Activated T-cell treated with anti-CD3 and anti-CD28 coated beads, Interleukin-2, amount 50 U/mL, for 4 hours (primary cell): ENCODE results near the gene CNPPD1. TPM values are rescaled to one million over a fixed set of nuclear protein-coding genes. Genes with fewer than 3 reads are reported as not detected.

Source experiments
- ATAC-seq, 2 donors: fragments of 200-7000 bp; cut with Tn5 transposase; one replicate each; pipeline ENCODE4 v1.10.0; 2021
- DNase-seq: peaks from one replicate; pipeline ENCODE4 v3.0.0-alpha.2; 2020
- H3K27me3 Mint-ChIP-seq: one replicate; pipeline ENCODE4 v1.8.0; 2021; ENCODE audit warnings: low read depth, mixed read lengths
- H3K36me3 Mint-ChIP-seq: one replicate; pipeline ENCODE4 v1.8.0; 2022; ENCODE audit warnings: mixed read lengths; ENCODE audit not compliant: insufficient read depth
- H3K4me1 Mint-ChIP-seq: one replicate; pipeline ENCODE4 v1.8.0; 2021; ENCODE audit warnings: low read depth, mixed read lengths
- H3K4me3 Mint-ChIP-seq: one replicate; pipeline ENCODE4 v1.8.0; 2021; ENCODE audit warnings: mild to moderate bottlenecking, moderate library complexity, mixed read lengths
- H3K9me3 Mint-ChIP-seq: one replicate; pipeline ENCODE4 v1.8.0; 2021; ENCODE audit warnings: mixed read lengths
- total RNA-seq, 3 donors: library from RNA; stranded (reverse); gene quantifications; one replicate each; pipeline ENCODE4 v1.2.1, GENCODE V29; 2021

CNPPD1 gene
- total RNA-seq, 3 donors from 2014 or later, result 66.8 to 78.9 (median 72.7) TPM

DNA sequence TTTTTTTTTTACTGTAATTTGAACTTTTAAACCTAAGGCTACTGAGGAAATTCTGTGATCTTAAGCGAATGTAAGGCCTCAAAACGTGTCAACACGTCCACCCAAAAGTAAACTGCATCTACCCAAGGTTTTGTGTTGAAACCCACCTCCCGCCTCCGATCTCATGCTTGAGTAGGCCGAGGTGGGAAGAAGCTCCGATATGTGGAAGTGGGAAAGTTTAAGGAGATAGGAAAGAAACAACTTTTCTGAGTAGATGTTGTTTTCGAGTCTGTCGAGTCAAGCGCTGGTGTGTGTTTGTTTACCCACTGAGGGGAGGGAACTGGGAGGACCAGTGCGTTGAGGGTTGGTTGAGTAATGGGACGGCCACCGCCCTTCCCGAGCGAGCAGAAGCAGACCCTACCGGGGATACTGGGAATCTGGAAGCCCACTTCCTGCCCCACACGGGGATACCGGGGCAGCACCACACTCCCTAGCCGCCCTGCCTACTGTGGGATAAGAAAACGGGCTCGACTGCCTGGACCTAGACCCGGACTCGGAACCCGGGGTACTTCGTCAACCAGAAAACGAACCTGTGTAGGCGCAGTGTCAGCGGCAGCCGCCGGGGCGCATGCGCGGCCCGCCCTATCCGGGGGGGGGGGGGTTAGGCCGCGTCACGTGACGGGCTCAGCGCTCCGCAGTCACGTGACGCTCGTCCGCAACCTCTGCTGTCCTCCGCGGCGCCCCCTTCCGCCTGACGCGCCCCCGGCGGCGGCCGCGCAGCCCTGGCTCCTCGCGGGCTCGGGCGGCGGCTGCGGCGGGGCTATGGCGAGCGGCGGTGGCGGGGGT, 1.0 kb upstream of the CNPPD1 start, which contains the start of gene RETREG2:
TSS of gene RETREG2 (plus strand) at position 724 of the 825 bp plus-strand sequence. CDS start at position 802, 78 bp downstream.
- H3K27me3 Mint-ChIP-seq, result no peaks in the 10 kb centered on the region
- DNase-seq (peak; percentile 69), ATAC-seq (peak; percentile 53 to 56)
- H3K4me1 Mint-ChIP-seq, result peaks cover 63% of the 10 kb centered on the region
- H3K36me3 Mint-ChIP-seq, result peaks cover 28% of the 10 kb centered on the region
- peak within 1 kb of the TSS; percentile 89 for H3K4me3 Mint-ChIP-seq
- H3K9me3 Mint-ChIP-seq, result no peaks in the 10 kb centered on the region

- ATAC-seq (peak; percentile 25 to 27), DNase-seq (no peak)
- peak overlapping the region; percentile 89 for H3K4me3 Mint-ChIP-seq
- peaks cover 26% of the 10 kb centered on the region for H3K36me3 Mint-ChIP-seq
- no peaks in the 10 kb centered on the region for H3K9me3 Mint-ChIP-seq
- H3K27me3 Mint-ChIP-seq, result no peaks in the 10 kb centered on the region
- H3K4me1 Mint-ChIP-seq, result peaks cover 53% of the 10 kb centered on the region
These were observed 552 bp downstream of the CNPPD1 start for GRCh38 chr2:219175928-219176817.

DNA sequence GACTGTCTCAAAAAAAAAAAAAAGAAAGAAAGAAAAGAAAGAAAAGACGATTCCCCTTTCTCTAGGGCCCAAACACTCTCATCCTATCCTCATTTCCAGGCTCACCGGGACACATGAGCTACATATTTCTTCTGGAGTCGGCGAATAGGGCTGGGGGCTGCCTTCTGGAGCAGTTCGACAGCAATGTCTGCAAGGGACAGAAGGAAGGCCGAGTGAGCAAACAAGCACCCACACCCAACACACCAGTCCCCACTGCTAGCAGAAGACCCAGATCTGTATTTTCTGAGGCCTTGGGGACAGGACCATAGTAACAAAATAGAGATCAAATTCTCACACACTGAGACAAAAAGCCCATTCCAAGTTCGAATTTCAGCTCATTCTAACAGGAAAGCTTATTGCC, 1.2 kb downstream of the CNPPD1 start:
- no peaks in the 10 kb centered on the region for H3K27me3 Mint-ChIP-seq
- ATAC-seq (no peak), DNase-seq (no peak)
- no peaks in the 10 kb centered on the region for H3K9me3 Mint-ChIP-seq
- peak overlapping the region; percentile 89 for H3K4me3 Mint-ChIP-seq
- peaks cover 47% of the 10 kb centered on the region for H3K4me1 Mint-ChIP-seq
- H3K36me3 Mint-ChIP-seq, result peaks cover 21% of the 10 kb centered on the region

GRCh38 chr2:219174801-219175200, 1.9 kb downstream of the CNPPD1 start:
- no peaks in the 10 kb centered on the region for H3K9me3 Mint-ChIP-seq
- H3K4me3 Mint-ChIP-seq, result peak overlapping the region; percentile 14
- DNase-seq (no peak), ATAC-seq (no peak)
- peaks cover 21% of the 10 kb centered on the region for H3K36me3 Mint-ChIP-seq
- H3K4me1 Mint-ChIP-seq, result peaks cover 43% of the 10 kb centered on the region
- no peaks in the 10 kb centered on the region for H3K27me3 Mint-ChIP-seq

GRCh38 chr2:219174146-219174545, 2.6 kb downstream of the CNPPD1 start:
- DNase-seq (no peak), ATAC-seq (no peak)
- Mint-ChIP-seq H3K4me3 (peak overlapping the region; percentile 57), H3K36me3 (peaks cover 21% of the 10 kb centered on the region), H3K9me3 (no peaks in the 10 kb centered on the region), H3K4me1 (peaks cover 38% of the 10 kb centered on the region), H3K27me3 (no peaks in the 10 kb centered on the region)

GRCh38 chr2:219173176-219173575, 3.5 kb downstream of the CNPPD1 start:
- Mint-ChIP-seq H3K9me3 (no peaks in the 10 kb centered on the region), H3K27me3 (no peaks in the 10 kb centered on the region), H3K4me1 (peaks cover 33% of the 10 kb centered on the region), H3K4me3 (no peak overlapping the region), H3K36me3 (peaks cover 21% of the 10 kb centered on the region)
- ATAC-seq (no peak), DNase-seq (no peak)

DNA sequence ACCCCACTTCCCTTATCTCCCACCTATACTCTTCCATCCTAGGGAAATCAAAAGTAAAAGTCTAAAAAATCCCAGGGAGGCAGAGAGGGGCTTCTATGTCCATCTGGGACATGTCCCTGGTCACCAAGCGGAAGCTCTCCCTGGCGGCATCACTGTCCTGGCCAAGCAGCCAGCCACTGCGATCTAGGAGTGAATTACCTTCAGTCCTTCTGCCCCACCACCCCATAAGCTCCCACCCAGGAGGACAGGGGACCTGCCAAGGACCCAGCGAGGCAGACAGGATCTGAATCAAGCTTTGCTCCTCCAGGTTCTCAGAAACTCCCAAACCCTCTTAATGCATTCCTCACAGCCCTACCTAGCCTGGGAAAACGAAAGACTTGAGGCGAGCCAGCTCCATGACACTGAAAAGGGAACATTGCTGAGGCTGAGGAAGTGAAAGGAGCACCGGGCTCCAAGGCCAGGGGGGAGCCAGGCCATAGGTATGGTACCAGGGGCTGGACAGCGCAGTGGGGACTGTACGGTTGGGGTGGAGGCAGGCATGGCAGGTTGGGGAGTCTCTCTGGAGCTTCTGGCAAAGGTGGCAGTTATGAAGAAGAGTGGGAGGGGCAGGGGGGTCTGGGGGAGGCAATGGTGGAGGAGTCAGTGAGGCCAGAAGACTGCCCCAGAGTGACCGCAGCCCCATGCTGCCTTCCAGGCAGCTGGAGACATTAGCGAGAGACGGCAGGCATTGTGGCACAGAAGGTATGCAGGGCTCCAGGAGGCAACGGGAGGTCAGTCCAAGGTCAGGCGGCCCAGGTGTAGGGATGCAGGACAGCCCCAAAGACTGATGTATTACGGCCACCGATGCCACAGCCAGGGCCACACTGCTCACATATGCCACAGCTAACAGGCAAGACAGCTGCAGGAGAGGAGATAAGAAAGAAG, 4.2 kb downstream of the CNPPD1 start:
- H3K4me3 Mint-ChIP-seq, result no peak overlapping the region
- no peaks in the 10 kb centered on the region for H3K27me3 Mint-ChIP-seq

DNA sequence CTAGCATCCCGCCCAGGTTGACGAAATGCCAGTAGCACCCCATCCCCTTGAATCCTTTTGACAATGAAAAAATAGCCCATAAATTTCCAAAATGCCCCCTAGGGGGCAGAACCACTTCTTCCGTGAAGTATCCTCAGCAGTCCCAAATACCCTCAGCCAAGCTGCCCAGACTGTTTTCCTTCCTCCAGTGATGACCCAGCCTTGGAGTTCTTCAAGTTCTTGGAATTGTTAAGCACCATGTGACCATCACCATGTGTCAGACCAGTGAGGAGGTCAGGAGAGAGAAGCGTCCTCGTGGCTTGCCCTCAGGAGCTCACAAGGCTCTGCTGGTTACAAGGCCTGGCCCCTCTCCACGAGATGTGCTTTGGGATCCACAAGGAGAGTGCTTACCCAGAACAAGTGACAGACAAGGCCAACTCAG, 5.5 kb downstream of the CNPPD1 start:
- peaks cover 26% of the 10 kb centered on the region for H3K4me1 Mint-ChIP-seq
- H3K27me3 Mint-ChIP-seq, result no peaks in the 10 kb centered on the region
- H3K9me3 Mint-ChIP-seq, result no peaks in the 10 kb centered on the region
- H3K36me3 Mint-ChIP-seq, result peaks cover 23% of the 10 kb centered on the region
- no peak for DNase-seq
- no peak overlapping the region for H3K4me3 Mint-ChIP-seq
- peak; percentile 65 for ATAC-seq

More for the DNA sequence above, 4.2 kb downstream of the CNPPD1 start:
- H3K36me3 Mint-ChIP-seq, result peaks cover 21% of the 10 kb centered on the region
- H3K4me1 Mint-ChIP-seq, result peaks cover 31% of the 10 kb centered on the region
- ATAC-seq (no peak), DNase-seq (no peak)
- H3K9me3 Mint-ChIP-seq, result no peaks in the 10 kb centered on the region

DNA sequence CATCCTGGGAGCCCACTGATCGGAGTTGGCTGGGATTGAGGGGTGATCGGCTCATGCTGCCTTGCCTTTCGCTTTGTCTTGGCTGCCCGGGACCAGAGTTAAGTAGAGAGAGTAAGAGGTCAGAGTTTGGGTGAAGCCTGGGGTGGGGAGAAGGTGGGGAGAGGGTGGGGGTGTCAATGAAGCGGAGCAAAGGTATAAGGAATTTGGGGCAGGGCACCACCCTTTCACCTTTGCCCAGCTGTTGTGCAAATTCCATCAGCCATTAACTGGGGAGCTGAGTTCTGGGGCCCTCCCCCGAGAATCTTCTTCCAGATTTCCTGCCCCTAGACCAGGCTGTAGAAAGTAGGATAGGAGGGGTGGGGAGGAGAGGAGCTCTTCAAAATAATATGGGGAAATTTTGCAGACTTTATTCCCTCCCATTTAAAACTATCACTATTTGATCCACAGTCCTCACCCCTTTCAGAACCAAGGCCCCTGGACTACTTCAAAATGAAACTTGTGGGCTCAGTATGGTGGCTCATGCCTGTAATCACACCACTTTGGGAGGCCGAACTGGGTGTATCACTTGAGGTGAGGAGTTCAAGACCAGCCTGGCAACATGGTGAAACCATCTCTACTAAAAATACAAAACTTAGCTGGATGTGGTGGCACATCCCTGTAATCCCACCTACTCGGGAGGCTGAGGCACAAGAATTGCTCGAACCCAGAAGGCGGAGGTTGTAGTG, 6.6 kb downstream of the CNPPD1 start, which contains the start of gene SLC23A3:
TSS of gene SLC23A3 (minus strand) at position 100 of the 725 bp plus-strand sequence. CDS start at position 55, 45 bp downstream.
- ATAC-seq, result no peak
- Mint-ChIP-seq H3K9me3 (no peaks in the 10 kb centered on the region), H3K27me3 (no peaks in the 10 kb centered on the region), H3K4me1 (peaks cover 16% of the 10 kb centered on the region), H3K4me3 (no peak within 1 kb of the TSS), H3K36me3 (peaks cover 25% of the 10 kb centered on the region)
- DNase-seq, result no peak

GRCh38 chr2:219168932-219169331, 7.8 kb downstream of the CNPPD1 start:
- no peaks in the 10 kb centered on the region for H3K27me3 Mint-ChIP-seq
- H3K4me1 Mint-ChIP-seq, result peaks cover 5% of the 10 kb centered on the region
- no peak overlapping the region for H3K4me3 Mint-ChIP-seq
- no peaks in the 10 kb centered on the region for H3K9me3 Mint-ChIP-seq
- ATAC-seq, result no peak
- DNase-seq, result no peak
- H3K36me3 Mint-ChIP-seq, result peaks cover 17% of the 10 kb centered on the region

GRCh38 chr2:219168526-219168925, 8.2 kb downstream of the CNPPD1 start:
- Mint-ChIP-seq H3K4me3 (no peak overlapping the region), H3K36me3 (peaks cover 16% of the 10 kb centered on the region), H3K9me3 (no peaks in the 10 kb centered on the region), H3K27me3 (no peaks in the 10 kb centered on the region), H3K4me1 (peaks cover 2% of the 10 kb centered on the region)
- DNase-seq (no peak), ATAC-seq (no peak)

- DNase-seq, result no peak
- Mint-ChIP-seq H3K4me1 (peaks cover under 1% of the 10 kb centered on the region), H3K36me3 (peaks cover 12% of the 10 kb centered on the region), H3K4me3 (no peak overlapping the region), H3K9me3 (no peaks in the 10 kb centered on the region), H3K27me3 (no peaks in the 10 kb centered on the region)
- ATAC-seq, result no peak
These were observed 8.7 kb downstream of the CNPPD1 start for GRCh38 chr2:219167997-219168396.
